KOPT-K1 (cell line): ENCODE data around the gene NXPE4.
"Not testable (repeated sequence)": the region's sequence is repeated elsewhere in the genome, so short reads cannot be mapped to it uniquely, and the experiment has no call there.

Experiments
- H3K27ac ChIP-seq: fragments of 200-600 bp; sonication (generic); 2 replicates; pipeline ENCODE4 v1.5.1; 2016; ENCODE audit warnings: antibody characterized with exemption, mild to moderate bottlenecking, low read depth, low read length; ENCODE audit not compliant: poor library complexity, severe bottlenecking
- H3K36me3 ChIP-seq: fragments of 200-600 bp; sonication (generic); 2 replicates; pipeline ENCODE4 v1.5.1; 2017; ENCODE audit warnings: antibody characterized with exemption, mild to moderate bottlenecking, low read length, moderate library complexity; ENCODE audit not compliant: insufficient read depth
- H3K9me3 ChIP-seq: fragments of 200-600 bp; sonication (generic); 2 replicates; pipeline ENCODE4 v1.5.1; 2017; ENCODE audit warnings: antibody characterized with exemption, low read length, mild to moderate bottlenecking; ENCODE audit not compliant: insufficient read depth, poor library complexity, severe bottlenecking

Gene NXPE4

DNA sequence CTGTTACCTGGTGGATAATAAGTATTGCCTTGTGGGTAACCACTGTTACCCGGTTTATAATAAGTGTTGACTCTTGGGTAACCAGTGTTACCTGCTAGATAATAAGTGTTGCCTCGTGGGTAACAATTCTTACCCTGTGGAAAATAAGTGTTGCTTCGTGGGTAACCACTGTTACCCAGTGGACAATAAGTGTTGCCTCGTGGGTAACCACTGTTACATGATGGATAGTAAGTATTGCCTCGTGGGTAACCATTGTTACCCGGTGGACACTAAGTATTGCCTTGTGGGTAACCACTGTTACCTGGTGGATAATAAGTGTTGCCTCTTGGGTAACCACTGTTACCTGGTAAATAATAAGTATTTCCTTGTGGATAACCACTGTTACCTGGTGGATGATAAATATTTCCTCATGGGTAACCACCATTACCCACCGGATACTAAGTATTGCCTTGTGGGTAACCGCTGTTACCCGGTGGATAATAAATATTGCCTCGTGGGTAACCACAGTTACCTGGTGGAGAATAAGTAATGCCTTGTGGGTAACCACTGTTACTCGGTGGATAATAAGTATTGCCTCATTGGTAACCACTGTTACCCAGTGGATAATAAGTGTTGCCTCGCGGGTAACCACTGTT, 8.7 kb upstream of the NXPE4 start:
- no peak overlapping the region for H3K27ac ChIP-seq
- peaks cover 30% of the 10 kb centered on the region for H3K9me3 ChIP-seq
- H3K36me3 ChIP-seq: no peaks in the 10 kb centered on the region

DNA sequence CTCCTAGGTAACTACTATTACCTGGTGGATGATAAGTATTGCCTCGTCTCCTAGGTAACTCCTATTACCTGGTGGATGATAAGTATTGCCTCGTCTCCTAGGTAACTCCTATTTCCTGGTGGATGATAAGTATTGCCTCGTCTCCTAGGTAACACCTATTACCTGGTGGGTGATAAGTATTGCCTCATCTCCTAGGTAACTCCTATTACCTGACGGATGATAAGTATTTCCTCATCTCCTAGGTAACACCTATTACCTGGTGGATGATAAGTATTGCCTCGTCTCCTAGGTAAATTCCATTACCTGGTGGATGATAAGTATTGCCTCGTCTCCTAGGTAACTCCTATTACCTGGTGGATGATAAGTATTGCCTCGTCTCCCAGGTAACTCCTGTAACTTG, 7.6 kb upstream of the NXPE4 start:
- not testable (repeated sequence) for H3K36me3 ChIP-seq, H3K27ac ChIP-seq
- H3K9me3 ChIP-seq: peaks cover 21% of the 10 kb centered on the region

GRCh38 chr11:114598461-114598860, 2.9 kb upstream of the NXPE4 start:
- no peak overlapping the region for H3K27ac ChIP-seq
- H3K9me3 ChIP-seq: no peaks in the 10 kb centered on the region
- H3K36me3 ChIP-seq: no peaks in the 10 kb centered on the region

DNA sequence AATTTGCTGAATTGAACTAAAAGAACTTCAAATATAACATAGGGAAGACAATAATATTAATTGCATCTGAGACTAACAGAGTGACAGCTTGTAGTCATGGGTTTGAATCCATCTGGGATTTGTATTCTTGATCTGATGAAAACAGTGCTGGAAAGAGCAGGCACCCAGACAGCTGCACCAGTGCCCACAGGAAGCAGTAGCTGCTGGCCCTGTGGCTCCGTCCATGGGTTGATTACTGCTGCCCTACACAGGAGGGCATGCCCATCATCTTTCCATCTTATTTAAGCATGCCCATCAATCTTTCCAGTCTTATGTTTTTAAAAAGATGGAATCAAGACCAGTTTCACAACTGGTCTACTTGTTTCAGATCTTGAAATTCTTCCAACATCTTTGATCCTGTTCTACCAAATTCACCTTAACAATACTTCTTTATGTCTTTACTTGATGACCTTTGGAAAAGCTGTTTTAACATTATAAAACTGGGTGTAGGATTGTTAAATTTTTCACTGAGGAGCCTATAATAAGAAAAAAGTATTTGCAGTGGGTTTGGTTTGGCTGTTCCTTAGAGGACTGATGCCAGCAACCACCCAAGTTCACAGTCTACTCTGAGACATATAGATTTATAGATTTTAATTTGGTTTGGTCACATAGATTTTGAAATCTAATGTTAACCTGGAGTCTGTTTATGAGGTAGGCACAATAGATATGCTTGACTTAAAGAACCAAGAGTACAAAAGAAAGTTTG, 761 bp upstream of the NXPE4 start:
- no peak overlapping the region for H3K27ac ChIP-seq
- no peaks in the 10 kb centered on the region for H3K9me3 ChIP-seq
- H3K36me3 ChIP-seq: no peaks in the 10 kb centered on the region

- no peak overlapping the region for H3K27ac ChIP-seq
- no peaks in the 10 kb centered on the region for H3K9me3 ChIP-seq
- H3K36me3 ChIP-seq: no peaks in the 10 kb centered on the region
Observed at GRCh38 chr11:114594703-114595102, 883 bp downstream of the NXPE4 start.

- no peaks in the 10 kb centered on the region for H3K36me3 ChIP-seq
- H3K27ac ChIP-seq: no peak overlapping the region
- peaks cover 23% of the 10 kb centered on the region for H3K9me3 ChIP-seq
Observed at GRCh38 chr11:114587398-114587953, 8.1 kb downstream of the NXPE4 start.

DNA sequence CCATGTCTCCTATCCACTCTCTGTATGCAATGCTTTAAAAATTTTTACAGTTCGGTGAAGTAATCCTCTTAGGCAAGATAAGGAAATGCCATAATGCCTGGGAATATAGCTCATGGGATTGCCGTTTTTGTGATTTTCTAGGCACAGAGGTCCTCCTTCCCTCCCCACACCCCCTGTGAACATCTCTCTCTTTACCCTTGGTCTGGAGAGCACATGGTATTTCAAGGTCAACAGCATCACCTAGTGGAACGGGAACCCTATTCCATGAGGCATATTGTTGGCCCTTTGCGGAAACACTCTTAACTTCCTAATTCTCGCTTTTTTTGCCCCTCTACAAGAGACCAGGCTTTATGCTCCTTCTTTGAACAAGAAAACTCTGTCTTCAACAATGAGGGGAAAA, 8.8 kb downstream of the NXPE4 start:
- Histone ChIP-seq H3K27ac (no peak overlapping the region), H3K9me3 (peaks cover 23% of the 10 kb centered on the region)

GRCh38 chr11:114571712-114572111, 23.9 kb downstream of the NXPE4 start:
- H3K27ac ChIP-seq: no peak overlapping the region
- no peaks in the 10 kb centered on the region for H3K9me3 ChIP-seq
- H3K36me3 ChIP-seq: no peaks in the 10 kb centered on the region

More for the DNA sequence above, 8.8 kb downstream of the NXPE4 start:
- no peaks in the 10 kb centered on the region for H3K36me3 ChIP-seq

- Histone ChIP-seq H3K9me3 (no peaks in the 10 kb centered on the region), H3K36me3 (no peaks in the 10 kb centered on the region), H3K27ac (no peak overlapping the region)
Observed at GRCh38 chr11:114569801-114570200, 25.8 kb downstream of the NXPE4 start.

DNA sequence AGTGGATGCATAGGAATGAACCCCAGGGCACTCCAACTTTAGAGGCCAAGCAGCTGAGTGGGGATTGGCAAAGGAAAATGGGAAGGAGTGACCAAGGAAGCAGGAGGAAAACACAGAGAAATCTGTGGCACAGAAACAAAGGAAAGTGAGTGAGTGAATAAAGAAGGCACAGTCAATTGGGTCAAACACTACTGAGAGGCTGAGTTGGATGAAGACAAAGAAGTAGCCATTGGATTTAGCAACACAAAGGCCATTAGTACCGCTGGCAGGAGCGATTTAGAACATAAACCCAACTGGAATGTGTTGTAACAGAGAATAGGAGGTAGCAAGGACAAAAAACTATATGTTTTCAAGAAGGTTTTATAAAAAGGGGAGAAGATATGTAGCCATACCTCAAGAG, 29.3 kb downstream of the NXPE4 start:
- no peaks in the 10 kb centered on the region for H3K9me3 ChIP-seq
- H3K36me3 ChIP-seq: no peaks in the 10 kb centered on the region
- no peak overlapping the region for H3K27ac ChIP-seq

GRCh38 chr11:114564831-114565230, 30.8 kb downstream of the NXPE4 start:
- Histone ChIP-seq H3K27ac (no peak overlapping the region), H3K36me3 (no peaks in the 10 kb centered on the region), H3K9me3 (no peaks in the 10 kb centered on the region)

DNA sequence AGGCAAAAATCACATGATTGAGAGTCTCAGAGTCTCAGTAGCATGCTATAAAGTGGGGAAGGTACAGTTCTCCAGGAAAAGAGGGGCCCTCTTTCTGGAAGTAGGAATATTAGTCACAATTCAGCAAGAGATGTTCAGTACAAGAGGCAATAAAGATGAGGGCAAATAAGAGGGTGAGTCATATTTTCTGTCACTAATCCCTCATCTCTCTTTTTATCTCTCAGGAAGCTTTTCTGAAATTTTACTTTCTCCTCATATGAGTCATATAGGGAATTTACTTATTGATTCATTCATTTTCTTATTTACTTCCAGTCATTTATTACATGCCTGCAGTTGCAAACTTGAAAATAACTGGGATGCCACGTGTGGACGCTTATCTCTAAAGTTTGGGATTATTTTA, 32.5 kb downstream of the NXPE4 start:
- no peak overlapping the region for H3K27ac ChIP-seq
- no peaks in the 10 kb centered on the region for H3K9me3 ChIP-seq
- no peaks in the 10 kb centered on the region for H3K36me3 ChIP-seq

DNA sequence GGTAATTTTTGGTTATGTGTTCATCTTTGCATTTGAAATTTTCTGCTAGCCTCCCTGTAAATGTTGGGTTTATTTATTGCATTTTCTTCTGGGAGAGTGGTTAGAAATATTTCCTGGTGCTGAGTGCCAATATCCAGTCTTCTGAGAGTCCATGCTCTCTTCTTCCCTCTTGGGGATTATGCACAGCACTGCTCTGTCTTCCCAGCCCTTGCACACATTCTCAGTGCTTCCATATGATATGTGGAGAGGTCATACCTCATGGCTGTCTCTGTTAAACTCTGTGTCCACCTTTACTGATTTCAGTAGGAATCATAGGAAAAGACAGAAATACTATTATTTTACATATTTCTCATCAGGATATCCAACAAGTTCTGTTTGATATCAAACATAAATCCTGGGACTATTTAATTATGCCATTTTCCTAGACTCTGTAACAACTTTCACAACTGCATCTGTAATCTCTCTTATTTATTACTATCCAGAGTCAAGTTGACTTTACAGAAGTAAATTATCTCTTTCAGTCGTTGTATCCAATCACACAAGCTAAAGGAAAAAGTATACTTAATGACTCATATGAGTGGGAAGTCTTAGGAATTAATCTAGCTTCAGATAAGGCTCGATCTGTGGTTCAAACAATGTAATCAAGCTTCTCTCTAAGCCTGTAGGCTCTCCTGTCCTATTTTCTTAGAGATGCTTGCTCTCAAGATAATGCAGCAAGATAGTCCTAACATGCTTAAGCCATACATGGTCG, 33.2 kb downstream of the NXPE4 start:
- Histone ChIP-seq H3K9me3 (no peaks in the 10 kb centered on the region), H3K27ac (no peak overlapping the region), H3K36me3 (no peaks in the 10 kb centered on the region)

DNA sequence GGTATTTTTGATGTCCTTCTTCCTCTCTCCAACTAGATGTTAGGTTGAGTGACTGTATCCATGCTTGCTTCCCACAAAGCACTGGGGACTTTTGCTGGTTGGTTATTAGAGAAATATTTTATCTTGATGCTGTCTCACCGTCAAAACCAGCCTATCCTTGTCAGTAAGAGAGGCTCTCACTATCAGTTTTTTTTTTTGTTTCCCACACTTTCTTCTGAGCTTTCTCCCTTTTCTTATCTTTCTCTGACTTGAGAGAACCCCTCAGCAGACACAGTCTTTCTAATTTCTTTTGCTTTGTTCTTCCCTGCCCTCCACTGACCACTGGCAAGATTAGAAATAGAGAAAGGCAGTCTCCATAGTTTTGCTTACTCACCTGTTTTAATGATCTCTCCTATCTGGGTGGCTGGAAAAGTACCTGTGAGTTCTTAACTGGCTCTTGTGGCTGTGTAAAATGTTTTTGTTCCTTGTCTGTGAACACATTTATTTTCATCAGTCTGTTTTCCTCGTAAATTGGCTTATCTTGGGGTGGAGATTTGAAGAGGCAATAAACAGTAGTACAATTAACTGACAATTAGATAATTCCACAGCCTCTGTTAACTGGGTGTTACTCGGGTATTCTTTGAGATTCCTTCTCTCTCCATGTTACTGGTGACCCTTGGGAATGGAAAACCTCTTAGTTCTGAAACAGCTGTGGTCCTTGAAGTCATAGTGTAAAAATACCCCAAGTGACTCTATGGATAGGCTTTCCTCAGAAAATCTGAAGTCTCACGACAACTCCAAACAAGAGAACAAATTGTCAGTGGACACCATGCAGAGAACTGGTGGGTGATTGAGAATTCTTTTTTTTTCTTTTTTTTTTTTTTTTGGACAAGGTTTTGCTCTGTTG, 35.9 kb downstream of the NXPE4 start, which contains the start of gene NXPE1:
NXPE1 (minus strand) TSS at position 457 of the 886 bp plus-strand sequence. CDS start 8,680 bp downstream, outside the sequence.
- H3K36me3 ChIP-seq: no peaks in the 10 kb centered on the region
- no peaks in the 10 kb centered on the region for H3K9me3 ChIP-seq
- H3K27ac ChIP-seq: no peak within 1 kb of the TSS
